NCI-H1092 treated with DMSO at 0.1 percent for 48 hours (cell line): ENCODE measurements around the gene OSBPL5.

Source experiments
- DNase-seq: peaks from one replicate; lab custom pipeline; 2025; lab: John Stamatoyannopoulos, UW

OSBPL5 gene

GRCh38 chr11:3165152-3165705, at the start of gene OSBPL5:
Gene OSBPL5 (minus strand): TSS chr11:3165310. CDS start chr11:3129148, 36,162 bp downstream.
- DNase-seq: no peak

GRCh38 chr11:3214420-3214699, 49.2 kb upstream of the OSBPL5 start:
- no peak for DNase-seq

- DNase-seq: no peak
Measured at GRCh38 chr11:3213659-3214419, 48.7 kb upstream of the OSBPL5 start.

- no peak for DNase-seq
Measured at GRCh38 chr11:3208272-3208671, 43.2 kb upstream of the OSBPL5 start.

- no peak for DNase-seq
Measured at GRCh38 chr11:3207526-3208189, 42.5 kb upstream of the OSBPL5 start.

- no peak for DNase-seq
Measured at GRCh38 chr11:3206922-3207204, 41.8 kb upstream of the OSBPL5 start.

GRCh38 chr11:3206156-3206921, 41.2 kb upstream of the OSBPL5 start:
- DNase-seq: no peak

- DNase-seq: no peak
Measured at GRCh38 chr11:3205261-3206155, 40.4 kb upstream of the OSBPL5 start.

- DNase-seq: no peak
Measured at GRCh38 chr11:3204141-3205015, 39.3 kb upstream of the OSBPL5 start.

- no peak for DNase-seq
Measured at GRCh38 chr11:3203221-3204043, 38.3 kb upstream of the OSBPL5 start.

GRCh38 chr11:3202759-3203158, 37.6 kb upstream of the OSBPL5 start:
- no peak for DNase-seq

- DNase-seq: no peak
Measured at GRCh38 chr11:3202305-3202704, 37.2 kb upstream of the OSBPL5 start.

- no peak for DNase-seq
Measured at GRCh38 chr11:3201677-3202181, 36.6 kb upstream of the OSBPL5 start.

- no peak for DNase-seq
Measured at GRCh38 chr11:3201112-3201581, 36.0 kb upstream of the OSBPL5 start.

- DNase-seq: no peak
Measured at GRCh38 chr11:3200388-3201111, 35.4 kb upstream of the OSBPL5 start.

GRCh38 chr11:3199537-3200295, 34.6 kb upstream of the OSBPL5 start:
- no peak for DNase-seq

- no peak for DNase-seq
Measured at GRCh38 chr11:3198815-3199214, 33.7 kb upstream of the OSBPL5 start.

- DNase-seq: no peak
Measured at GRCh38 chr11:3197878-3198528, 32.9 kb upstream of the OSBPL5 start.
